NK-92 treated with Interleukin-12 subunit alpha and Interleukin-12 subunit beta, amount 100 ng/mL, for 24 hours (cell line): Measurements from ENCODE around the gene NR1D2.
"Not testable (repeated sequence)": the region's sequence is repeated elsewhere in the genome, so short reads cannot be mapped to it uniquely, and the experiment has no call there.

Experiments
- DNase-seq: peaks from one replicate; lab custom pipeline; 2025; lab: John Stamatoyannopoulos, UW

NR1D2 gene

DNA sequence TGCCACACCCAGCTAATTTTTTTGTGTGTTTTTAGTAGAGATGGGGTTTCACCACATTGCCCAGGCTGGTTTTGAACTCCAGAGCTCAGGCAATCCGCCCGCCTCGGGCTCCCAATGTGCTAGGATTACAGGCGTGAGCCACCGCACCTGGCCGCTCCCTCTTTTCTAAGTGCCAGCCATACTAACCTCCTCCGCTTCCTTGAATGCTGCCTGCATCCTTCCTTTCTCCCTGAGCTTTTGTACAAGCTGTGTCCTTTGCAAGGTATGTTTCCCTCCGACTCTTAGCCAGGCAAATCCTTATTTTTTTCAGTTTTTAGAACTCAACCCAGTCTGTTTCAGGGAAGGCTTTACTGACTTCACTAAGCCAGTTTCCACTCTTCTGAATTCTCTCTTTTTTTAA is 60.6 kb downstream of the NR1D2 start:
- no peak for DNase-seq

DNA sequence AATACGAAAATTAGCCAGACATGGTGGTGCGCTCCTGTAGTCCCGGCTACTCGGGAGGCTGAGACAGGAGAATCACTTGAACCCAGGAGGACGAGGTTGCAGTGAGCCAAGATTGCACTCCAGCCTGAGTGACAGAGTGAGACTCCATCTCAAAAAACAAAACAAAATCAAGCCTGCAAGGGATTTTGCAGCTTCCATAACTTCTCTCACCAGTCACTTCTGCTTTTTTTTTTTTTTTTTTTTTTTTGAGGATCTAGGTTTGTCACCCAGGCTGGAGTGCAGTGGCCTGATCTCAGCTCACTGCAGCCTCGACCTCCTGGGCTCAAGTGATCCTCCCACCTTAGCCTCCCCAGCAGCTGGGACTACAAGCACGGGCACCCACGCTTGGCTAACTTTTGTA is 65.7 kb downstream of the NR1D2 start:
- not testable (repeated sequence) for DNase-seq

DNA sequence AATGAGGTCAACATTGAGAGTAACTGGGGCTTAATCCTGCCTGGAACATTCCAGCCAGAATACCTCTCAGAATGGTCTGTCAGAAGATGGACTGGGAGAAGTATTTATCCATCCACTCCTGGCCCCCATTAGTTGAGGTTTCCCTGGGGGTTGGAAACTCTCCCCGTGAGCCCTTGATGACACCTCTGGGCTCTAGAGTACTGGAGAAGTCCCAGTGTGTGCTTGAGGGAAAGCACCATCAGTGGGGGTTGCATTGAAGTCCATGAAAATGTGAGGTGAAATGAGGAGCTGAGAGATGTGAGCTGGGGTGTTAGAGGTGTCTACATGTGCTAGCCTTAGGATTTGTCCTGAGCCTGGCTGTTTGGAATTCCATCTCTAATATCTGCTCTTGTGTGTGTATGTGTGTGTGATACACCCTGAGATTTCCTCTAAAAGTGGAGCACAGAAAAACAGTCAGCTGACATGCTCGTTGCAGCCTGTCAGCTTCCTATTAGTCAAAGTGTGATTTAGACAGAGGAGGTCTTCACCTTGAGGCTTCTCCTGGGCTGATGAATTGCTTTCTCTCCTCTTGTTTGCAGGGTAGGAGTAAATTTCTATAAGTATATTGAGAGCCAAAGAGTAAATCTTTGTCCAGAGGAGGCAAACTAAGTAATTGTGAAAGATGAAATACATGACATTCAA is 67.6 kb downstream of the NR1D2 start:
- DNase-seq, result no peak

DNA sequence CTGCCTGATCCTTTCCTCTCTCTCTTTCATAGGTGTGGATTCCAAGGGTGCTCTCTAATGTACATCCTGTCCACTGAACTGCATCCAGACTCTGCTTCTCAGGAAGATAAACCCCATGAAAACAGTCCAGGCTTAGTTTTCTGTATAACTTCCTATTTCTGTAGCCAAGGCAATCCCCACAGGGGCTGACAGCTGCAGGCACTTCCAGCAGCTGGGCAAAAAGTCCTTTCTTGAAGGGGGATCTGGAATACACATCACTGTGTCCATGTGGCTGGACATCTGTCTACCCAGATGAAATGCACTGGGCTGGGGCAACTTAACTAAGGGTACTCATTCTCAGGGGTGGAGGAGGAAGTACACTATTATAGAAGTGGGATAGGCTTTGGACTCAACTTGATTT is 72.2 kb downstream of the NR1D2 start:
- DNase-seq, result no peak

DNA sequence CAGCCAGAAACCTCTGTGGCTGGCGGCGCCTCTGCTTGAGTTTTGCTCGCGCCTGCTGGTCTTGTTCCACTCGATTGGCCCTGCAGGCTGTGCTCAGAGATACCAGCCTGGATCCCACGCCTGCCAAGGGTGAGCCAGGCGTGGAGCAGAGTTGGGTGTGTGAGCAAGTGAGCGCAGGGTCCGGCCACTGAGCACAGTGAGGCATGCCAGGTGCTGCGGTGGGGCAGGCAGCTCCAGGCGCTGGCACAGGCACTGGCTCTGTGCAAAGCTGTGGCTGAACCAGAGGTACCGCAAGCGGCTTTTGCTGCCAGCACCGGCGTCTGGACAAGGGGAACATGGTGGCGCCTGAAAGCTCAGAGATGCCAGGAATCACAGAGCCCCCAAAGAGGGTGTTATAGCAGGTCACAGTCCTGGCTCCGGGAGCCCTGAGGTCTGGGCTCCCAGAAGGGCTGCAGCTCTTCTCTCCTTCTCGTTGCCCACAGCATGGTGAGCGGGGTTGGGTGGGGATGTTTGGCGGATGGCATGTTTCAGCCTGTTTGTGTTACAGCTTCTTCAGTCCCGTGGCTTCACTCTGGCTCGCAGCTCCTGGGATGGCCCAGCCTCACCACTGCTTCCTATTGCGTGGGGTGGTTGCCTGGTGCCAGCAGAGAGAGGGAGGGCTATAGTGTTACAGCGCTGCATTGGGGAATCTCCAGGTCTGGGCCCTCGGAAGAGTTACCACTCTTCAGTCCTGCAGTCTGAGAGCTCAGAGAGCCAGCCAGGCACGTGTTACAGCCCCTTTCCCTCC is 73.9 kb downstream of the NR1D2 start:
- DNase-seq, result no peak

DNA sequence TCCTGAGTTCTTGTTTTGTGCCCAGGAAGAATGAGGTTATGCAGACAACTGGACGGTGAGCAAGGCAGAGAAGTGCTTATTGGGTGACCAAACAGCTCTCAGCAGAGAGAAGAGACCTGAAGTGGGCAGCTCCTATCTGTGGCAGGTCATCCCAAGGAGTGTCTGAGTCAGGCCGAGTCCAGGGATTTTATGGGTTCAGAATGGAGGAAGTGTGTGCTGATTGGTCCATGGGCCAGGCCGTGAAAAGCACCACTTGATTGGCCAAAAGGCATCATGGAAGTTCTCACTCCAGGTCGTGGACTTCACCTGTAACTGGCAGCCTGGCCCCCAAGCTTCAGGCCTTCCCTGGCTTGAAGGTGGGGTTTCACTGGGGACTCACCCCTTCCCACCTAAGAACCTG is 74.5 kb downstream of the NR1D2 start:
- no peak for DNase-seq

DNA sequence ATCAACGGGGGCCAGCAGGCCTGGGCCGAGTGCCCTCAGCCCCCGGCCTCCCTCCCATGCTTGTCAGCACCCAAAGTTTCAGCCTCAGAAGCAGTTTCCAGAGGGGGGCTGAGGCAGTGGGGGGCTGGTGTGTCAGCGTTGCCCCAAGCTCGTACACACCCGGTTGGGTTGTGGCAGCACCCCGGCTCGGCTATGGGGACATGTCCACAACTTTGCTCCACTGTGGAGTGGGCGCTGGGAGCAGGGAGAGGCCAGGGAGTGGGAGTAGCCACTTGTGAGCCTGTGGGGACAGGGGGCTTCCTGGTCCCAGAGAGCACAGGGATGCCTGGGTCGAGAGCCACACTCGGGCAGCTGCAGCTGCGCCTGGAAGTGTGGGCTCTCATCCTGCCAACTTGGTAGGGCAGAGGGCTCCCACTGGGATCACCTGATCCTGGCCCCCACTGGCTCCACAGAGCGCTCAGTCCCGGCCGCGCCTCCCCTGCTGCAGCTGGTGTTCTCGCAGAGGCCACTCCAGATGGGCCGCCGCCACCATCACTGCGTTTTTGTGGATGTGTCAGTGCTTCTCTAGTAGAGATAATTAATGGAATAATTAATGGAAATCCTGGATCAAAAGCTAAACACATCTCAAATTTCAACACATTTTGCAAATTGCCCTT is 75.1 kb downstream of the NR1D2 start:
- DNase-seq, result no peak

DNA sequence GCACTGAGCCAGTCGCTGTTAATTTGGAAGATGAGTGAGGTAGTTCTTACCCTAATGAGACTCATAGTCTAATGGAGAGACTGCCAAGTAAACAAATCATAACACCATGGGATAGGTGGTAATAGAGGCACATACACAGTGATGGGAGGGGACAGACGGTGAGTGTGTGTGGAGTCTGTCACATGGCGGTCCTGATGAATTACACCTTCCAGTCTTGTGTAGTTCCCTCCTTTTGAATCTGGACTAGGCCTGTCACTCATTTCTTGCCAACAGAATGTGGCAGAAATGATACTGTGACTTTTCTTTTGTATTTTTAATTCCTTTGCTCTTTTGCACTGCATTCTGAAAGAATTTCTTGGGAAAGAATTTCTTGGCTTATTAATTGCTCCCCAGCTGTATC is 78.1 kb downstream of the NR1D2 start:
- no peak for DNase-seq

DNA sequence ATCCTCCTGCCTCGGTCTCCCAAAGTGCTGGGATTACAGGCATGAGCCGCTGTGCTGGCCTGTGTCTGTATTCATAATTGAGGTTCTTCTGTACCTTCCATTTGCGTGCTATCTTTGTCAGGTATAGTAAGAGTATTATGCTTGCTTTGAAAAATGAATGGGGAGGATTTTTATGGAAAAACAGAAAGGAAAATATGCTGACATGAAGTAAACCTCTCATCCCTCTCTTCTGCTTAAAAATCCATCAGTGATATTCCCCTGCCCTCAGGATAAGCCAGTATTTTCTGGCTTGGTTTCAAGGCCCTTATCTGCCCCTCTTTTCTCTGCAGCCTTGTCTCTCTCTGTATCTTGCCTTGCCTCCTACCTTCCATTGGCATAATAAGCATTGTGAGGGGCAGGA is 80.7 kb downstream of the NR1D2 start:
- no peak for DNase-seq

DNA sequence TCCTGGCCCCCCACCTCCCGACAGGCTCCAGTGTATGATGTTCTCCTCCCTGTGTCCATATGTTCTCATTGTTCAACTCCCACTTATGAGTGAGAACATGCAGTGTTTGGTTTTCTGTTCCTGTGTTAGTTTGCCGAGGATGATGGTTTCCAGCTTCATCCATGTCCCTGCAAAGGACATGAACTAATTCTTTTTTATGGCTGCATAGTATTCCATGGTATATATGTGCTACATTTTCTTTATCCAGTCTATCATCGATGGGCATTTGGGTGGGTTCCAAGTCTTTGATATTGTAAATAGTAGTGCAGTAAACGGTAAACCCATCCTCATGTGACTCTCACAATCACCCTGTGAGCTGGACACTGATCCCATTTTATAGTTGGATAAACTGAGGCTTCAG is 81.6 kb downstream of the NR1D2 start:
- not testable (repeated sequence) for DNase-seq

DNA sequence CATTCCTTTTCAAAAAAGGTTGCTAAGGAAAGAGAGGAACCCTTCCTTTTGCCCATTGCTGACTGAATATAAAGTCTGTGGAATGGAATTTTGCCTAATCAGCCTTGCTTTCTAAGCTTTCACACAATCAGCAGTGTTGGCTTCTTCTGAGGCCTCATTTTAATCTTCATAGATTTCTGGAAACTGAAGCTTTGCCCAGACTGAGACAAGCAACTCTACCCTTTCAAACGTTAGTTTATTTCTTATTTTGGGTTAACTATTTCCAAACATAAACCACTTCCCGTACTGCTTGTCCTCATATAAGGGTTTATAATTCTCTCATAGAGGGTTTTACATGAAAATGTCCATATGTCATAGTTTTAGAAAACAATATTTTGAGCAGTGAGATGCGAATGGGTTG is 82.9 kb downstream of the NR1D2 start:
- no peak for DNase-seq
